Adrenal gland (tissue), 12 donors: ENCODE results near the gene SRSF9. TPM values are rescaled to one million over a fixed set of nuclear protein-coding genes. Genes with fewer than 3 reads are reported as not detected.

Source experiments
- DNase-seq, 7 donors: peaks; one replicate each; pipeline ENCODE4 v3.0.0-alpha.2; 2019 to 2020
- H3K27ac ChIP-seq, 5 donors: fragments of 200-600 bp; sonication (generic) in 4 of 5; 1 replicate in 3 of 5; 2 replicates in 2 of 5; pipeline versions ENCODE4 v1.5.1 to v1.8.0; 2016 to 2020; ENCODE audit warnings: mild to moderate bottlenecking in 1 of 5
- H3K27me3 ChIP-seq: fragments of 200-600 bp; 2 replicates; pipeline ENCODE4 v1.8.0; 2021
- H3K36me3 ChIP-seq, 2 donors: fragments of 200-600 bp; replicated peaks in 1 of 2; 1 replicate in 1 of 2; 2 replicates in 1 of 2; pipeline versions ENCODE4 v1.5.1 to v1.8.0; 2018 to 2022
- H3K4me1 ChIP-seq, 2 donors: fragments of 200-600 bp; replicated peaks in 1 of 2; 1 replicate in 1 of 2; 2 replicates in 1 of 2; pipeline versions ENCODE4 v1.5.1 to v1.8.0; 2018 to 2021
- H3K4me3 ChIP-seq, 4 donors: fragments of 200-600 bp; sonication (generic) in 3 of 4; one replicate each; pipeline ENCODE4 v1.5.1; 2016 to 2018
- H3K9me3 ChIP-seq, 3 donors: fragments of 200-600 bp; sonication (generic) in 1 of 3; replicated peaks in 1 of 3; 1 replicate in 2 of 3; 2 replicates in 1 of 3; pipeline versions ENCODE4 v1.5.1 to v1.8.0; 2016 to 2021
- CTCF ChIP-seq, 6 experiments: fragments of 450-650 bp in 4 of 6; fragments of 200-600 bp in 2 of 6; sonication (generic) in 1 of 6; IDR thresholded peaks; 1 replicate in 5 of 6; 2 replicates in 1 of 6; pipeline versions ENCODE4 v1.5.1 to v1.8.0; 2016 to 2021; ENCODE audit warnings: antibody characterized with exemption in 6 of 6, mild to moderate bottlenecking in 2 of 6, moderate library complexity in 1 of 6
- POLR2A ChIP-seq, 2 donors: fragments of 450-650 bp; IDR thresholded peaks; one replicate each; pipeline ENCODE4 v1.6.1; 2017; ENCODE audit warnings: antibody characterized with exemption in 2 of 2, mild to moderate bottlenecking in 2 of 2, moderate library complexity in 1 of 2
- WGBS, 4 donors: extraction: QIAGEN DNeasy Blood & Tissue Kit in 2 of 4; methylation state at CpG; one replicate each; pipeline versions ENCODE4 v1.1.5 to v1.1.7; 2013 to 2017; 5-methylcytosine and 5-hydroxymethylcytosine counted together
- intact Hi-C, 2 donors: fragments of 100-400 bp; cut with DNase I; formaldehyde crosslinking; loops; one replicate each; pipeline versions ENCODE4 v1.14.1 to v1.15.0; 2022 to 2023
- polyA plus RNA-seq, 3 donors: library from polyadenylated mRNA; stranded (reverse); fragments of 200-250 nt in 2 of 3; fragments of 350-450 nt in 1 of 3; fragmentation: Illumina TruSeq in 1 of 3; extraction: RNeasy Lipid Tissue Mini Kit (QIAGEN cat#74804) in 1 of 3; gene quantifications; one replicate each; pipeline ENCODE4 v1.2.3, GENCODE V29; 2013 to 2014
- total RNA-seq, 9 donors: library from RNA; depleted of rRNA in 4 of 9; stranded (reverse); fragments of >200 nt in 4 of 9; fragments of 120-200 nt in 1 of 9; fragmentation: NEBNext Ultra II Directional in 1 of 9; extraction: Animal tissue kit (Norgen Biotek cat#: 25700) in 1 of 9; gene quantifications; one replicate each; pipeline versions ENCODE4 v1.1.0 to v1.2.4, GENCODE V29; 2013 to 2023
- donor health status: healthy with polysubstance abuse.
- donor health status: Bipolar disorder and iron deficiency.
- donor health status: DM: yes; HTN: yes; CAD: no.
- donor health status: DM: no; HTN: no; CAD: no.
- donor health status: DM: no; HTN: no; CAD: no.
- donor health status: DM: yes; HTN: yes; CAD: no.

SRSF9 gene
- total and polyA plus RNA-seq, 12 donors: 55.5 to 206 (median 112) TPM

- Histone ChIP-seq H3K27ac (no peak overlapping the region), H3K4me3 (no peak overlapping the region), H3K27me3 (no peaks in the 10 kb centered on the region), H3K9me3 (no peaks in the 10 kb centered on the region), H3K36me3 (no peaks in the 10 kb centered on the region), H3K4me1 (peaks cover under 1 to 16% of the 10 kb centered on the region in 2 donors)
- TF ChIP-seq CTCF (IDR thresholded peaks at IDR 0.05) (no peak), POLR2A (IDR thresholded peaks at IDR 0.05) (no peak)
- 95 to 100% (median 98%) methylated on average over 1 of the region's 1 CpG for WGBS, 4 donors
- intact Hi-C loops: no loop called here
- DNase-seq: no peak
Observed at GRCh38 chr12:120475643-120476042, 6.1 kb upstream of the SRSF9 start.

GRCh38 chr12:120474616-120474960 is 5.0 kb upstream of the SRSF9 start:
- 4 to 29% (median 15%) methylated on average over 2 of the region's 2 CpGs for WGBS, 4 donors
- no peaks in the 10 kb centered on the region for H3K27me3 ChIP-seq
- TF ChIP-seq CTCF (IDR thresholded peaks at IDR 0.05) (no peak), POLR2A (IDR thresholded peaks at IDR 0.05) (no peak)
- H3K4me1 ChIP-seq: peaks cover 6 to 22% of the 10 kb centered on the region in 2 donors
- H3K36me3 ChIP-seq: no peaks in the 10 kb centered on the region
- intact Hi-C loops: no loop called here
- peak overlapping the region in 1 of 5 donors; percentile 19 for H3K27ac ChIP-seq
- no peak overlapping the region for H3K4me3 ChIP-seq
- H3K9me3 ChIP-seq: no peaks in the 10 kb centered on the region
- peak; percentile 42 to 78 (median 52) for DNase-seq

- Histone ChIP-seq H3K36me3 (no peaks in the 10 kb centered on the region), H3K27ac (peak overlapping the region in 1 of 5 donors; percentile 19), H3K9me3 (no peaks in the 10 kb centered on the region), H3K27me3 (no peaks in the 10 kb centered on the region), H3K4me1 (peaks cover 6 to 22% of the 10 kb centered on the region in 2 donors), H3K4me3 (no peak overlapping the region)
- 71 to 81% (median 78%) methylated on average over 6 of the region's 6 CpGs for WGBS, 4 donors
- TF ChIP-seq CTCF (IDR thresholded peaks at IDR 0.05): no peak
- TF ChIP-seq POLR2A (IDR thresholded peaks at IDR 0.05): no peak
- DNase-seq: no peak
- intact Hi-C loops: no loop called here
Observed at GRCh38 chr12:120473807-120474615, 4.5 kb upstream of the SRSF9 start.

- peaks cover 6 to 26% of the 10 kb centered on the region in 2 donors for H3K4me1 ChIP-seq
- intact Hi-C loops: no loop called here
- no peaks in the 10 kb centered on the region for H3K9me3 ChIP-seq
- H3K36me3 ChIP-seq: no peaks in the 10 kb centered on the region
- no peak overlapping the region for H3K4me3 ChIP-seq
- no peaks in the 10 kb centered on the region for H3K27me3 ChIP-seq
- no peak overlapping the region for H3K27ac ChIP-seq
- TF ChIP-seq POLR2A (IDR thresholded peaks at IDR 0.05) (no peak), CTCF (IDR thresholded peaks at IDR 0.05) (no peak)
- DNase-seq: no peak
Observed at GRCh38 chr12:120472521-120472920, 3.0 kb upstream of the SRSF9 start.
